Ishikawa (cell line): ENCODE measurements around the gene WNT6.

Experiments used
- CEBPB ChIP-seq: IDR thresholded peaks from 2 replicates; pipeline ENCODE4 v1.6.1; 2012
- EGR1 ChIP-seq: IDR thresholded peaks from 2 replicates; pipeline ENCODE4 v1.6.1; 2012
- EP300 ChIP-seq: IDR thresholded peaks from 2 replicates; pipeline ENCODE4 v1.6.1; 2012; ENCODE audit warnings: borderline replicate concordance
- FOXM1 ChIP-seq: IDR thresholded peaks from 2 replicates; pipeline ENCODE4 v1.6.1; 2012; ENCODE audit warnings: low read depth, borderline replicate concordance
- MAX ChIP-seq: IDR thresholded peaks from 2 replicates; pipeline ENCODE4 v1.6.1; 2012
- NFIC ChIP-seq: IDR thresholded peaks from 2 replicates; pipeline ENCODE4 v1.6.1; 2012
- RAD21 ChIP-seq: IDR thresholded peaks from 2 replicates; pipeline ENCODE4 v1.6.1; 2012; ENCODE audit warnings: low read depth
- REST ChIP-seq: IDR thresholded peaks from 2 replicates; pipeline ENCODE4 v1.6.1; 2012; ENCODE audit warnings: low read depth, mild to moderate bottlenecking
- TAF1 ChIP-seq: IDR thresholded peaks from 2 replicates; pipeline ENCODE4 v1.6.1; 2012; ENCODE audit warnings: low read depth, mild to moderate bottlenecking
- ZBTB7A ChIP-seq: IDR thresholded peaks from 2 replicates; pipeline ENCODE4 v1.6.1; 2012; ENCODE audit warnings: low read depth
- TF ChIP-seq, protein P1 (sequence below): IDR thresholded peaks from 2 replicates; pipeline ENCODE4 v1.6.1; 2012

GRCh38 chr2:218894880-218895157, 35.2 kb downstream of the WNT6 start:
- TF ChIP-seq TAF1: no peak
- no peak for TF ChIP-seq CEBPB
- no peak for TF ChIP-seq NFIC
- no peak for TF ChIP-seq RAD21
- no peak for TF ChIP-seq EP300
- no peak for TF ChIP-seq REST
- TF ChIP-seq EGR1: no peak
- no peak for TF ChIP-seq ZBTB7A
- no peak for TF ChIP-seq FOXM1
- TF ChIP-seq MAX: no peak
- TF ChIP-seq, protein P1, sequence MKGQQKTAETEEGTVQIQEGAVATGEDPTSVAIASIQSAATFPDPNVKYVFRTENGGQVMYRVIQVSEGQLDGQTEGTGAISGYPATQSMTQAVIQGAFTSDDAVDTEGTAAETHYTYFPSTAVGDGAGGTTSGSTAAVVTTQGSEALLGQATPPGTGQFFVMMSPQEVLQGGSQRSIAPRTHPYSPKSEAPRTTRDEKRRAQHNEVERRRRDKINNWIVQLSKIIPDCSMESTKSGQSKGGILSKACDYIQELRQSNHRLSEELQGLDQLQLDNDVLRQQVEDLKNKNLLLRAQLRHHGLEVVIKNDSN: no peak
